Measurements from ENCODE around the gene COL10A1.
A peak's percentile ranks its signal among the peaks of the same experiment; 100 is the strongest.

The COL10A1 gene

GRCh38 chr6:116126032-116126431, at the start of gene COL10A1:
COL10A1 (minus strand) TSS chr6:116126132; CDS start chr6:116125492, 640 bp downstream.
- no peak for DNase-seq

DNA sequence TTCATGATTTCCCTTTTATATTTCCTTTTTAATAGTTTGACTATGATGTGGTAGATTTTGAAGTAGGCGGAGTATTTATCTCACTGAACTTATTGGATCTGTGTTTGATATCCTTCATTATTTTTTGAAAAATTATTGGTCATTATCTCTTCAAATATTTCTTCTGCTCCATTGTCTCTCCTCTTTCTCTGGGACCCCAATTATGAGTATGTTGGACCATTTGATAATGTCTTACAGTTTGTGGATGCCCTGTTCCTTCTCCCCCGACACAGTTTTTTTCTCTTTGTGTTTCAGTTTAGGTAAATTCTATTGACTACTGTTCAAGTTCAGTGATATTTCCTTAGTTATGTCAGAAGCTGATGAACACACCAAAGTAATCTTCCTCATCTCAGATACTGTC, 49.4 kb upstream of the COL10A1 start:
- DNase-seq, result no peak

DNA sequence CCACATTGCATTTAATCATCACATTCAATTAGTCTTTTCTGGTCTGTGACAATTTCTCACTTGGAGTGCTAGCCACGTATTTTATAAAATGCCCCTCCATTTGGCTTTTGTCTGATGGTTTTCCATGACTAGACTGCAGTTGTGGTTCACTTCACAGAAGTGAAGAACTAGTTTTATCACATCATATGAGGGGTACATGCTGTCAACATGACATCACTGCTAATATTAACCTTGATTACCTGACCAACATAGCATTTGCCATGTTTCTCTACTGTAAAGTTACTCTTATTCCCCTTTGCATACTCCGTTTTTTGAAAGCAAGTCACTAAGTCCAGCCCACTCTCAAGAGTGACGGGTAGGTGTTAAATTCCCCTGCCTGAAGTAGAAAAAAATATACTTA, 48.0 kb upstream of the COL10A1 start:
- DNase-seq, result no peak

DNA sequence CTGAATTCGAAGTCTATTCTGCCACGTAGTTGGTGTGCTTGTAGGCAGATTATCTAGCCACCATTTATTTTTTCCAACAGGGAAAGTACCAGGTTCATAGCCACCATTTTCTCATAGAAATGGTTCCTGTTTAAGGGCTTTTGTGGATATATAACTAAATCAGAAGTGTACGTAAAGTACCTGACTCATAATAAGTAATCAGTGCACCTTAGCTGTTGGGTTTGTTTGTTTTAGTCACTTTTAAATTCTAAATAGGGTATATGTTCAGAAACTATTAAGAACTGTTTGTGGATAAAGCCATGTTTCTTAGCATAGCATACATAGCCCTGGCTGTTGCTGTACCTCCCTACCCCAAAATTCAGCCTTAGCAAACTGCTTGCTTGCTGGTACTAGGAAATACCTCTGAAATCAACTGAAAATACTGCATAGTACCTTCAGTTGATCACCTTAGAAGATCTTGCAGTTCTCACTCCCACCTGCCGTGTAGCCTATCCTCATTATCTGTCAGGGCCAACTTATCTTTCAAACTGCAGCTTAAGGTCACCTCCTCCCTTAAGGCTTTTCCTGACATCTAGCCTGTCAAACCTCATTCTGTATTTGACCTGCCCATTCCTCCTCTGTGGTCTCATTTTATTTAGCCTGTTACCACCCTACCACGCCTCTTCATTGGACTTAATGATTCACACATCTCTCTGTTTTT, 44.6 kb upstream of the COL10A1 start:
- no peak for DNase-seq

GRCh38 chr6:116169880-116170279, 43.9 kb upstream of the COL10A1 start:
- DNase-seq, result no peak

GRCh38 chr6:116168148-116168547, 42.2 kb upstream of the COL10A1 start:
- DNase-seq, result no peak

DNA sequence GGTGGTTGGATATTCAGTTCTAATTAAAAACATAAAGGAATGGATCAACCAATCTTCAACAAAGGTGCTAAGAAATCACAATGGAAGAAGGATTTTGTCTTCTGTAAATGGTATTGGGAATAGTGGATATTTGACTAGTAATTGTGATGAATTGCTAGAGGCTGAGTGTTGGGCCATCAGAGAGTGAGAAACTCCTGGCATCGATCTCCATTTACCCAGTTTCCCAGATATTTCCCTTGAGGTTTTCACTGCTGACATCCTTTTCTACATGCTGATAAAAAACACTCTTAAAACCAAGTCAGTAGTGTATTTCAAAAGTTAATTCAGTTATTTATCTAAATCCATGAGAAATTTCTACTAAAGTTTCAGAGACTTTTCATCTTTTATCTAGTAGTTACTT, 40.4 kb upstream of the COL10A1 start:
- no peak for DNase-seq

GRCh38 chr6:116165596-116165995, 39.7 kb upstream of the COL10A1 start:
- DNase-seq, result no peak

DNA sequence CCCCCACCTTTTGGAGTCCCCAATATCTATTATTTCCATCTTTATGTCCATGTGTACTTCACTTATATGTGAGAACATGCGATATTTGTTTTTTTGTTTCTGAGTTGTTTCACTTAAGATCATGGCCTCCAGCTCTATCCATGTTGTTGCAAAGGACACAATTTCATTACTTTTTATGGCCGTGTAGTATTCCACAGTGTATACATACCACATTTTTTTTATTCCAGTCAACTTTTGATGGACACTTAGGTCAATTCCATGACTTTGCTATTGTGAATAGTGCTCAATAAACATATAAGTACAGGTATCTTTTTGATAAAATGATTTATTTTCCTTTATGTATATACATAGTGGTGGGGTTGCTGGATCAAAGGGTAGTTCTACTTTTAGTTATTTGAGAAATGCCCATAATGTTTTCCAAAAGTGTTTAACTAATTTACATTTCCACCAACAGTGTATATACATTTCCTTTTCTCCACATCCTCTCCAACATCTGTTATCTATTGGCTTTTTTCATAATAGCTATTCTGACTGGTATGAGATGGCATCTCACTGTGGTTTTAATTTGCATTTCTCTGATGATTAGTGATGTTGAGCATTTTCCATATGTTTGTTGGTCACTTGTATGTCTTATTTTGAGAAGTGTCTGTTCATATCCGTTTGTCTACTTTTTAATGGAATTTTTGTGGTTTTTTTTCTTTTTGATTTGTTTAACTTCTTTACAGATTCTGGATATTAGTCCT, 34.0 kb upstream of the COL10A1 start:
- DNase-seq, result no peak

- DNase-seq, result no peak
Observed at GRCh38 chr6:116158641-116159040, 32.7 kb upstream of the COL10A1 start.

GRCh38 chr6:116157391-116157790, 31.5 kb upstream of the COL10A1 start:
- DNase-seq, result no peak

DNA sequence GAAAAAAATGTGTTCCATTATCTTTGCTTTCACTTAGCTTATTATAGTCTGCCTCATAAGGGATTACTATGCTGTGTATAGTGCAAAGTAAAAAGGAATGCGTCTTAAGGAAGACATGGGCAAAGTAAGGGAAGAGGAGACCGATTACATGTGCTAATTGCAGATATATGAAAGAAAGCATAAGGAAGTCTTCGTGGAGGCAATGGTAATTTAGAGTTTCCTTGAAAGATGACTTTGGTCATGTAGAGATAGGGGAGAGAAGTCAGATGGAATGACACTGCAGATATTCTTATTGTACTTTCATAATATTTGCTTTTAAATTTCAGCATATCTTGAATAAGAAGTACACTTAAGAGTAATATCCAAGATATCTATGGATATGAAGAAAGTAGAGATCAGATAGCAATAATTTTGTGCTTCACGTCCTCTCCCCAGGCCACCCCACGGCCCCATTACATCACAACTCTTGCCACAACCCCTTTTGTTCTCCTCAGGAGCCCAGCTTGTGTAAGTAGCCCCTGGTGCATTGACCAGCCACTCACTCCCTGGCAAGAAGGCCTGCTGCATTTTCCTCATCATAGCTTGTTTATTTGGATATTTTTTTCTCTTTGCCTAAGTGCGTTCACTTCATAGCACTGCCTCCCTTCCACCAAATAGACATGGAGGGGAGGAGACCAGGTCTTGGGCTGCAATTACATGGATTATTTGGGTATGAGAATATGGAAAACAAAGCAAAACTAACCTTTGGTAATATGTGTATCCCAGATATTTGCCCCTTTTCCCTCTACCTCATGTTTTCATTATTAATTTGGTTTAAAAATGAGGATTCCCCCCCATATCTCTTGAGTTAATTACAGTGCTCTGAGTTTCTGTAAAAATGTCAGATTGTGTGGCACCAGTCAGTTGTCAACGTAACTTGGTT, 30.7 kb upstream of the COL10A1 start:
- DNase-seq, result no peak

GRCh38 chr6:116154887-116155286, 29.0 kb upstream of the COL10A1 start:
- no peak for DNase-seq

DNA sequence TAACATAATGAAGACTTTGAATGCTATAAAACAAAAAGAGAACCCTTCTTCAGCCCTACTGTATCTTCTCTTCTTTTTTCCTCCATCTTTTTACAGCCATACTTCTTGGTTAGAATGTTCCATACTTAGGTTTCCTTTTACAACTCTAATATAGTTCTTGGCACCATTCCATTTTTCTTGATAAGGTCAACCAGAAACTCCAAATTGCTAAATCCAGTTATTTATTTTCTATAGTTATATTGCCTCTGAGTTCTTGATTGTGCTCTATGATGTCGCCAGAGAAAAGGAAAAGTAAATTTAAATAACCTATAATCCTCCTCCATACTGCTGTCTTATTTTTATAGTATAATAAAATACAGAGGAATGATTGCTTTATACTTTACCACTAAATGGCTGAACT, 26.7 kb upstream of the COL10A1 start:
- DNase-seq, result peak; percentile 5

DNA sequence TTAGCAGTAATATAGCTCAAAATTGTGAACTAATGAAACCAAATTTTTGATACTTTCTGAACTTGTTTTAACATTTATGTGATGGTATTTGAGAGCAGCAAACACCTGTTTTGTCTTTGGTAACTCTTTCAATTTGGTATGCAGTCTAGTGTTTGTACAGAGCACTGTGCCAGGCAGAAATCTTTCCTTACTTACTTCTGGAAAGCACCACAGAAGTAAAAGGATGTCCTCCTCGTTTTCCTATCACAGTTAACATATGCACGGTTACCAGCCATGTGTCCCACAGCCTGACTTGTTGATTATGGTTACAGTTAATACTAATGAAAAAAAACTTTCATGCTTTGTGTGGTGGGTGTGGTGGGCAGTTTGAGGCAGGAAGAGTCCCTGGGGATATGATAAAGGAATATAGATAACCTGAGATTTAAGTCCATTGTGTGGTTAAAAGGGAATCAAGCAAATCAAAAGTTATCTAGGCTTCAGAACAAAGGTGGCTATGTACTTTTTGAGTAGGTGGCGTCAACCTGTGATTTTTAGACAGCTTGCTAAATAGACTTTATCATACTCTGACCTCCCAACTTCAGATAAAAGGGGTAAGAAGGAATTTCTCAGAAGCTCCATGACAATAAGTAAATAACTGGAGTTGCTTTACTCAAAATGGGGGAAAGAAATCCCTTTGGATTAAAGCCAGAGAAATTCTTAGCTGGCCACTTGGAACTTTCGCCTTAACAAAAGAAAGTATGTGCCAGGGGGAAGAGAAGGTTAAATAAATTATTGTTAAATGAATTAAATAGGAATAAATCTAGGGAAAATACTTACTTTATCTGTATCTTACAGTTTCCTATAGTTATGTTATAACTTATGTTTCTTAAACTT, 20.1 kb upstream of the COL10A1 start:
- DNase-seq, result no peak

DNA sequence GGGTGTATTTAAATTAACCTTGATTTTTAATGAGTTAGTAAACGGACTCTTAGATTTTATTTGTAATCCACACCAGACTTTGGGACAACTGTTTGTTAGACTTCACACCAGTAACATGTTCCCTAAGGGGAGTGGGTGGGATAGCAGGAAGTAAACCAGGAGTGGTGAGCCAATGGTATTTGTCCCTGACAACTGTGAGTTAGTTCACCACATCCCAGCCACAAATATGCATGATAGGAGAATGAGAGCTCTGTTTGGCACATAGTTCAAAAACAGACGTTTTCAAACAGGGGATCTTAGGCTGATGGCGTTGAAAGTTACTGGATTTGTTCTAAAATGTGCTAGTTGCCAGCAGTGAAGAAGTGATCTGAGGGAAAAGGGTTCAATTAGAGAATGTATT, 18.7 kb upstream of the COL10A1 start:
- DNase-seq, result peak; percentile 10

DNA sequence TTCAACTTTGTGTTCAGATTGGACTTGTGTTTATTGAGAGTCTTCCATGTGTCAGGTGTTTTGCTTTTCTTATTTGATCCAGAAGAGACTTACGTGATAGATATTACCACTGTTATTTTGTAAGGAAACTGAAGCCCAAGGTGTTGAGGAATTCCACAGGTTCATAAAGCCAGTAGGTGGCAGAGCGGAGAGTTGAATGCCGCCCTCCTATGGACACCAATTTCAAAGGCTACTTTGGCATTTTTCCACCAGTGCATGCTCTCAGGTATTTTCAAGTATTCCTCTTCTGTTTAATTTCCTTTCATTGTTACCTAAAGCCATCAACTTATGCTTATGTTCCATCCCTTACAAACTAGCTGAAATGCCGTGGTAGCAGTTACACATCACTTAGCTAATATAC, 14.0 kb upstream of the COL10A1 start:
- no peak for DNase-seq

- no peak for DNase-seq
Observed at GRCh38 chr6:116136933-116137340, 11.0 kb upstream of the COL10A1 start.

- no peak for DNase-seq
Observed at GRCh38 chr6:116136373-116136772, 10.4 kb upstream of the COL10A1 start.

DNA sequence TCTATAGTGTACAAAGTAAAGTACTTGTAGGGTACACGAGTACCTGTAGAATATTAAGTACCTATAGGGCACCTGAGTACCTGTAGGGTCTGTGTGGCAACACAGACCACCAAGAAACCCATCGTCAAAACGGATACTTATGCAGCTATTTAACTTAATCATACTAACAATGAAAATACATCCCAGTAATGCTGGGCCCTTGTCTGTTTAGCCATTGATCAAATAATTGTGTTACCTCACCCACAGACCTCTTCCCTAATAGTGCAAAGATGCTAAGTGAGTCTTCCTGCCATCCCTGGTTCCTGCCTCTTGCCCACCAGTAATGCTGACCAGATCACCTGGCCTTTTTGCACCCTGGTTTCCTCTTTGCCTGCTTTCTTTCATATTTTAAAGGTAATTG, 7.5 kb upstream of the COL10A1 start:
- no peak for DNase-seq

- no peak for DNase-seq
Observed at GRCh38 chr6:116127771-116128493, 2.0 kb upstream of the COL10A1 start.

DNA sequence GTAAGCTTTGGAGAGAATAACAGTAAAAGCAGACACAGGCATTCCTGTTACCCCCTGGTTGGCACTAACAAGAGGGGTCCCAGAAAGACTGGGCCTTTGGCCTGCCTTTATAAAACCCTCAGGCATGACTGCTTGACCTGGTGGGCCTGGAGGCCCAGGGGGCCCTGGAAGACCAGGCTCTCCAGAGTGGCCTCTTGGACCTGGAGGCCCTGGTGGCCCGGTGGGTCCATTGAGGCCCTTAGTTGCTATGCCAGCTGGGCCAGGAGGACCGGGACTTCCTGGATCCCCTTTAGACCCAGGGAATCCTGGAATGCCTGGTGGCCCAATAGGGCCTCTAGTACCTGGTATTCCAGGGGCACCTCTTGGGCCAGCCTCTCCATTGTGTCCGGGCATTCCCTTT, 5.5 kb downstream of the COL10A1 start:
- no peak for DNase-seq

Data from eye (tissue), 1 donor.